IMR-90 (cell line): Measurements from ENCODE around the gene TBC1D17. TPM values are rescaled to one million over a fixed set of nuclear protein-coding genes. Genes with fewer than 3 reads are reported as not detected.

ENCODE experiments used
- ATAC-seq: fragments of 200-7000 bp; cut with Tn5 transposase; 2 replicates; pipeline ENCODE4 v1.9.1; 2020; ENCODE audit warnings: low read depth, mild to moderate bottlenecking, moderate library complexity
- BruUV-seq: library from RNA; stranded (reverse); fragments of 400-500 nt; replicated peaks from 2 replicates; lab custom pipeline; 2021; lab: Mats Ljungman, UMichigan
- CTCF ChIA-PET: fragments of 300-600 bp; formaldehyde crosslinking; extraction: SDS; loops from one replicate; lab custom pipeline; 2021; ENCODE audit warnings: antibody characterized with exemption; lab: Yijun Ruan, JAX
- POLR2A ChIA-PET: fragments of 300-600 bp; sonication (Branson Sonifier 250); formaldehyde crosslinking; loops from one replicate; lab custom pipeline; 2022; ENCODE audit warnings: antibody characterized with exemption; ENCODE audit not compliant: unreplicated experiment; lab: Charles Lee
- DNase-seq: peaks from one replicate; pipeline ENCODE4 v3.0.0; 2013
- H2AFZ ChIP-seq: replicated peaks from 2 replicates; pipeline ENCODE3; 2013; ENCODE audit warnings: low read length, mild to moderate bottlenecking; ENCODE audit not compliant: poor library complexity
- H2AK5ac ChIP-seq: 2 replicates; pipeline ENCODE4 v1.6.1; 2013; ENCODE audit warnings: low read depth, low read length, inconsistent platforms
- H2AK9ac ChIP-seq: replicated peaks from 2 replicates; pipeline ENCODE3; 2013; ENCODE audit warnings: mild to moderate bottlenecking, low read depth, low read length, moderate library complexity; ENCODE audit not compliant: poor library complexity
- H2BK120ac ChIP-seq: 2 replicates; pipeline ENCODE4 v1.6.1; 2013; ENCODE audit warnings: low read depth, low read length, inconsistent platforms
- H2BK15ac ChIP-seq: 3 replicates; pipeline ENCODE4 v1.6.1; 2013; ENCODE audit warnings: low read depth, low read length, inconsistent platforms
- H2BK20ac ChIP-seq: 2 replicates; pipeline ENCODE4 v1.6.1; 2013; ENCODE audit warnings: low read depth, mild to moderate bottlenecking, inconsistent platforms, low read length, moderate library complexity
- H2BK5ac ChIP-seq: 2 replicates; pipeline ENCODE4 v1.6.1; 2013; ENCODE audit warnings: mild to moderate bottlenecking, low read depth, low read length, inconsistent platforms; ENCODE audit not compliant: poor library complexity, severe bottlenecking
- H3K14ac ChIP-seq: replicated peaks from 2 replicates; pipeline ENCODE4 v1.6.1; 2013; ENCODE audit warnings: low read depth, low read length, inconsistent platforms
- H3K18ac ChIP-seq: 2 replicates; pipeline ENCODE4 v1.6.1; 2013; ENCODE audit warnings: low read depth, low read length, control low read depth
- H3K23ac ChIP-seq: 2 replicates; pipeline ENCODE4 v1.6.1; 2013; ENCODE audit warnings: low read depth, low read length, inconsistent platforms
- H3K27ac ChIP-seq: 2 replicates; pipeline ENCODE4 v1.5.1; 2013; ENCODE audit warnings: mild to moderate bottlenecking, control low read depth, low read length; ENCODE audit not compliant: insufficient read depth
- H3K27me3 ChIP-seq: 2 replicates; pipeline ENCODE4 v1.6.1; 2013; ENCODE audit warnings: low read length; ENCODE audit not compliant: control insufficient read depth, insufficient read depth
- H3K36me3 ChIP-seq: 2 replicates; pipeline ENCODE4 v1.6.1; 2013; ENCODE audit warnings: low read length, mixed read lengths; ENCODE audit not compliant: control insufficient read depth, insufficient read depth
- H3K4ac ChIP-seq: 2 replicates; pipeline ENCODE4 v1.6.1; 2013; ENCODE audit warnings: low read depth, low read length, inconsistent platforms
- H3K4me1 ChIP-seq: 2 replicates; pipeline ENCODE4 v1.6.1; 2013; ENCODE audit warnings: low read length, mixed read lengths; ENCODE audit not compliant: control insufficient read depth, insufficient read depth
- H3K4me2 ChIP-seq: 2 replicates; pipeline ENCODE4 v1.6.1; 2013; ENCODE audit warnings: low read depth, mild to moderate bottlenecking, control low read depth, low read length, moderate library complexity
- H3K4me3 ChIP-seq: 2 replicates; pipeline ENCODE4 v1.5.1; 2013; ENCODE audit warnings: low read depth, mild to moderate bottlenecking, control low read depth, low read length, moderate library complexity; ENCODE audit not compliant: insufficient read depth
- H3K56ac ChIP-seq: 2 replicates; pipeline ENCODE4 v1.6.1; 2013; ENCODE audit warnings: low read length, inconsistent platforms; ENCODE audit not compliant: insufficient read depth; ENCODE audit errors: extremely low read depth
- H3K79me1 ChIP-seq, 2 experiments: 2 replicates each; pipeline ENCODE4 v1.6.1; 2013; ENCODE audit warnings: low read length in 2 of 2, inconsistent platforms in 1 of 2, low read depth in 1 of 2
- H3K9ac ChIP-seq: 2 replicates; pipeline ENCODE4 v1.6.1; 2013; ENCODE audit warnings: low read depth, low read length, control low read depth
- H3K9me1 ChIP-seq: 2 replicates; pipeline ENCODE4 v1.6.1; 2013; ENCODE audit warnings: low read length, inconsistent platforms; ENCODE audit not compliant: insufficient read depth
- H3K9me3 ChIP-seq: 2 replicates; pipeline ENCODE4 v1.6.1; 2013; ENCODE audit warnings: low read length; ENCODE audit not compliant: control insufficient read depth, insufficient read depth
- H4K20me1 ChIP-seq: 2 replicates; pipeline ENCODE4 v1.6.1; 2013; ENCODE audit warnings: low read length, inconsistent platforms; ENCODE audit not compliant: insufficient read depth
- H4K5ac ChIP-seq: 2 replicates; pipeline ENCODE4 v1.6.1; 2013; ENCODE audit warnings: mild to moderate bottlenecking, low read depth, low read length, control low read depth
- H4K8ac ChIP-seq, 2 experiments: 2 replicates each; pipeline ENCODE4 v1.6.1; 2013; ENCODE audit warnings: low read depth in 2 of 2, low read length in 2 of 2, control low read depth in 1 of 2, inconsistent platforms in 1 of 2
- H4K91ac ChIP-seq: 2 replicates; pipeline ENCODE4 v1.6.1; 2013; ENCODE audit warnings: low read depth, low read length, inconsistent platforms; ENCODE audit not compliant: insufficient read depth
- USF2 ChIP-seq: fragments of 150-350 bp; IDR thresholded peaks from 2 replicates; pipeline ENCODE4 v1.6.1; 2017; ENCODE audit warnings: mild to moderate bottlenecking, antibody characterized with exemption, low read length, low read depth
- WGBS, 2 experiments: methylation state at CpG; one replicate each; pipeline versions ENCODE4 v1.1.5 to v1.1.7; 2013; ENCODE audit warnings: missing lambda C conversion rate in 2 of 2; ENCODE audit not compliant: insufficient read length in 1 of 2; ENCODE audit errors: extremely low coverage in 2 of 2; 5-methylcytosine and 5-hydroxymethylcytosine counted together
- dilution Hi-C: fragments of 300-500 bp; cut with HindIII; formaldehyde crosslinking; loops from one replicate; pipeline ENCODE4 v1.14.3; 2018; ENCODE audit warnings: low sequenced_read_pairs; ENCODE audit not compliant: unreplicated experiment
- in situ Hi-C: fragments of 300-500 bp; cut with MboI; formaldehyde crosslinking; loops from 3 replicates; pipeline ENCODE4 v1.14.3; 2019; ENCODE audit warnings: low sequenced_read_pairs, inconsistent platforms, mixed read lengths
- intact Hi-C: fragments of 100-400 bp; cut with micrococcal nuclease; formaldehyde crosslinking; loops from 2 replicates; pipeline ENCODE4 v1.10.0; 2022
- polyA plus RNA-seq, 3 experiments: library from polyadenylated mRNA; depleted of rRNA; stranded (reverse); fragments of >200 nt; gene quantifications; 2 replicates each; pipeline ENCODE4 v1.2.3, GENCODE V29; 2012; ENCODE audit warnings: low replicate concordance in 1 of 3
- total RNA-seq: library from RNA; depleted of rRNA; stranded (reverse); fragments of >200 nt; gene quantifications from 2 replicates; pipeline ENCODE4 v1.2.3, GENCODE V29; 2012

Gene TBC1D17
- total and polyA plus RNA-seq, 2 of the 4 experiments (the other 2 are of a cell fraction), result 1.1 to 27.8 TPM

DNA sequence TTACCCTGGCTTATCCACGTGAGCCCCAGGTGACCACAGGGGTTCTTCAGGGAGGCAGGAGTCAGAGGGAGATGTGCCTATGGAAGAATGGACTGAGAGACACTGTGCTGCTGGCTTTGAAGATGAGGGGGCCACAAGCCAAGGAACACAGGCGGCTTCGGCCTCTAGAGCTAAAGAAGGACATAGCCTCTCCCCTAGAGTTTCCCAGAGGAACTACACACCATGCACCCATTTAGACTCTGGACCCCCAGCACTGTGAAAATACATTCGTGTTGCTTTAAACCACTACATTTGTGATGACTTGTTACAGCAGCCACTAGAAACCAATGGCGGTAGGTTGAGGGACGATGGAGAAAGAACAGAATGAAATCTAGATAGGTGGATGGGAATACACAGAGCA is 37.8 kb downstream of the TBC1D17 start:
- Histone ChIP-seq H3K4me3 (no peak overlapping the region), H4K5ac (no peak overlapping the region), H3K4ac (no peak overlapping the region), H3K9me1 (peaks cover 6% of the 10 kb centered on the region), H2BK15ac (no peak overlapping the region), H3K36me3 (peaks cover 50% of the 10 kb centered on the region), H3K4me1 (peaks cover 3% of the 10 kb centered on the region), H3K14ac (no peak overlapping the region), H2AK9ac (no peak overlapping the region), H3K79me1 (peaks cover 35 to 77% of the 10 kb centered on the region in 2 experiments), H3K9me3 (no peaks in the 10 kb centered on the region), H4K20me1 (peaks cover 30% of the 10 kb centered on the region), H2AFZ (no peak overlapping the region), H4K91ac (no peak overlapping the region), H2BK120ac (no peak overlapping the region), H3K27ac (no peak overlapping the region), H3K27me3 (no peaks in the 10 kb centered on the region), H2BK20ac (no peak overlapping the region), H2AK5ac (no peak overlapping the region), H3K56ac (no peak overlapping the region), H3K18ac (no peak overlapping the region), H3K4me2 (no peak overlapping the region), H4K8ac (no peak overlapping the region), H3K9ac (no peak overlapping the region), H2BK5ac (no peak overlapping the region), H3K23ac (no peak overlapping the region)
- DNase-seq (no peak), ATAC-seq (no peak)
- in situ Hi-C loops (no loop called here), dilution Hi-C loops (no loop called here), intact Hi-C loops (no loop called here)
- ChIA-PET POLR2A (no interaction called here), CTCF (no interaction called here)
- TF ChIP-seq USF2, result no peak
- WGBS, 2 experiments, result 100% methylated on average over 1 of the region's 6 CpGs; no CpG with 5 or more reads in 1 of the 2 experiments
- BruUV-seq, result no TSS peak
